Fibroblast of lung (primary cell): Measurements from ENCODE around the gene SMOC2. TPM values are rescaled to one million over a fixed set of nuclear protein-coding genes. Genes with fewer than 3 reads are reported as not detected.

Source experiments
- DNase-seq, 2 donors: peaks; one replicate each; pipeline versions ENCODE4 v3.0.0 to v3.0.0-alpha.2; 2010; ENCODE audit warnings: low read depth in 2 of 2
- H2AFZ ChIP-seq: 2 replicates; pipeline ENCODE4 v1.5.1; 2012; ENCODE audit warnings: low read length, control low read depth, inconsistent platforms
- H3K27ac ChIP-seq: 2 replicates; pipeline ENCODE4 v1.5.1; 2011; ENCODE audit warnings: low read length, control low read depth; ENCODE audit not compliant: insufficient read depth
- H3K27me3 ChIP-seq: 2 replicates; pipeline ENCODE4 v1.5.1; 2011; ENCODE audit warnings: mild to moderate bottlenecking, low read length; ENCODE audit not compliant: control insufficient read depth, insufficient read depth
- H3K36me3 ChIP-seq: 2 replicates; pipeline ENCODE4 v1.5.1; 2011; ENCODE audit warnings: low read length; ENCODE audit not compliant: control insufficient read depth, insufficient read depth
- H3K4me1 ChIP-seq: 2 replicates; pipeline ENCODE4 v1.5.1; 2011; ENCODE audit warnings: low read length; ENCODE audit not compliant: control insufficient read depth, insufficient read depth; ENCODE audit errors: extremely low read depth
- H3K4me2 ChIP-seq: 2 replicates; pipeline ENCODE4 v1.5.1; 2011; ENCODE audit warnings: low read length, control low read depth; ENCODE audit not compliant: insufficient read depth; ENCODE audit errors: extremely low read depth
- H3K4me3 ChIP-seq, 4 experiments: fragments of 200-600 bp in 1 of 4; sonication (generic) in 1 of 4; replicated peaks in 1 of 4; 2 replicates each; pipeline ENCODE4 v1.5.1; 2011 to 2016; ENCODE audit warnings: low read length in 4 of 4, low read depth in 3 of 4, mild to moderate bottlenecking in 3 of 4, control low read depth in 2 of 4, inconsistent platforms in 1 of 4, mixed read lengths in 1 of 4; ENCODE audit not compliant: insufficient read depth in 1 of 4; ENCODE audit errors: control extremely low read depth in 1 of 4
- H3K79me2 ChIP-seq: 2 replicates; pipeline ENCODE4 v1.5.1; 2012; ENCODE audit warnings: mild to moderate bottlenecking, low read length, inconsistent platforms; ENCODE audit not compliant: control insufficient read depth, insufficient read depth
- H3K9ac ChIP-seq: 2 replicates; pipeline ENCODE4 v1.5.1; 2011; ENCODE audit warnings: mild to moderate bottlenecking, low read length, control low read depth; ENCODE audit not compliant: insufficient read depth
- H3K9me3 ChIP-seq: 2 replicates; pipeline ENCODE4 v1.5.1; 2012; ENCODE audit warnings: low read depth, low read length; ENCODE audit not compliant: control insufficient read depth, insufficient read depth
- H4K20me1 ChIP-seq: 2 replicates; pipeline ENCODE4 v1.5.1; 2011; ENCODE audit warnings: low read length; ENCODE audit not compliant: control insufficient read depth, insufficient read depth; ENCODE audit errors: extremely low read depth
- EZH2 ChIP-seq: IDR thresholded peaks from 2 replicates; pipeline ENCODE4 v1.5.1; 2012; ENCODE audit warnings: low read length, control low read depth, mild to moderate bottlenecking; ENCODE audit errors: missing control alignments
- polyA plus RNA-seq, 2 donors: library from polyadenylated mRNA; depleted of rRNA in 1 of 2; stranded (reverse) in 1 of 2; unstranded in 1 of 2; fragments of >200 nt; gene quantifications; 2 replicates each; pipeline ENCODE4 v1.2.1, GENCODE V29; 2011 to 2012; ENCODE audit warnings: missing spikeins in 1 of 2
- total RNA-seq: library from RNA; depleted of rRNA; stranded (reverse); fragments of >200 nt; gene quantifications from 2 replicates; pipeline ENCODE4 v1.2.1, GENCODE V29; 2014
- TF ChIP-seq, protein P1 (sequence below), 2 donors: IDR thresholded peaks in 1 of 2; conservative IDR thresholded peaks in 1 of 2; 1 replicate in 1 of 2; 2 replicates in 1 of 2; pipeline ENCODE4 v1.5.1; 2011 to 2012; ENCODE audit warnings: low read length in 2 of 2, control low read depth in 1 of 2, inconsistent platforms in 1 of 2, low read depth in 1 of 2, mild to moderate bottlenecking in 1 of 2

Gene SMOC2
- total and polyA plus RNA-seq, 2 donors (not counting 1 experiment from before 2014, with no cell fraction given): not detected

DNA sequence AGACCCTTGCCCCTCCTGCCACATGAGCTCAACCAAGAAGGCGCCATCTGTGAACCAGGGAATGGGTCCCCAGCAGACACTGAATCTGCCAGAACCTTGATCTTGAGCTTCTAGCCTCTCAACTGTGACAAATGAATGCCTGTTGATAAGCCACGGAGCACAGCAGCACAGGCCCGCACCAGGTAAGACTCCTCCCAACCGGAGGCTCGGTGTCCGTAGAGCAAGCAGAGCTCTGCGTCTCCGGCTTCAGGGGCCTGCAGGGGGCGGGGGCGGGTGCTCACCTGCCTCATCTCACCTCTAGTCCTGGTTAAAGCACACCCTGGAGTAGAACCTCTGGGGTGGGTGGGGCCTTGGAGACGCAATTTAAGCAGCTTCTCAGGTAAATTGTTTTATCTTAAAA, 122.7 kb downstream of the SMOC2 start:
- Histone ChIP-seq H4K20me1 (no peaks in the 10 kb centered on the region), H3K4me2 (no peak overlapping the region), H3K79me2 (no peaks in the 10 kb centered on the region), H3K27ac (no peak overlapping the region), H3K9me3 (no peaks in the 10 kb centered on the region), H3K36me3 (no peaks in the 10 kb centered on the region), H2AFZ (no peak overlapping the region), H3K27me3 (no peaks in the 10 kb centered on the region), H3K4me3 (no peak overlapping the region), H3K4me1 (no peaks in the 10 kb centered on the region), H3K9ac (no peak overlapping the region)
- no peak for DNase-seq
- no peak for TF ChIP-seq EZH2
- TF ChIP-seq, protein P1, sequence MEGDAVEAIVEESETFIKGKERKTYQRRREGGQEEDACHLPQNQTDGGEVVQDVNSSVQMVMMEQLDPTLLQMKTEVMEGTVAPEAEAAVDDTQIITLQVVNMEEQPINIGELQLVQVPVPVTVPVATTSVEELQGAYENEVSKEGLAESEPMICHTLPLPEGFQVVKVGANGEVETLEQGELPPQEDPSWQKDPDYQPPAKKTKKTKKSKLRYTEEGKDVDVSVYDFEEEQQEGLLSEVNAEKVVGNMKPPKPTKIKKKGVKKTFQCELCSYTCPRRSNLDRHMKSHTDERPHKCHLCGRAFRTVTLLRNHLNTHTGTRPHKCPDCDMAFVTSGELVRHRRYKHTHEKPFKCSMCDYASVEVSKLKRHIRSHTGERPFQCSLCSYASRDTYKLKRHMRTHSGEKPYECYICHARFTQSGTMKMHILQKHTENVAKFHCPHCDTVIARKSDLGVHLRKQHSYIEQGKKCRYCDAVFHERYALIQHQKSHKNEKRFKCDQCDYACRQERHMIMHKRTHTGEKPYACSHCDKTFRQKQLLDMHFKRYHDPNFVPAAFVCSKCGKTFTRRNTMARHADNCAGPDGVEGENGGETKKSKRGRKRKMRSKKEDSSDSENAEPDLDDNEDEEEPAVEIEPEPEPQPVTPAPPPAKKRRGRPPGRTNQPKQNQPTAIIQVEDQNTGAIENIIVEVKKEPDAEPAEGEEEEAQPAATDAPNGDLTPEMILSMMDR (conservative IDR thresholded peaks at IDR 0.05 in 1 of 2, IDR thresholded peaks at IDR 0.05 in 1 of 2; ENCODE audit: low read depth in 1 of 2, low read length in 2 of 2): no peak

DNA sequence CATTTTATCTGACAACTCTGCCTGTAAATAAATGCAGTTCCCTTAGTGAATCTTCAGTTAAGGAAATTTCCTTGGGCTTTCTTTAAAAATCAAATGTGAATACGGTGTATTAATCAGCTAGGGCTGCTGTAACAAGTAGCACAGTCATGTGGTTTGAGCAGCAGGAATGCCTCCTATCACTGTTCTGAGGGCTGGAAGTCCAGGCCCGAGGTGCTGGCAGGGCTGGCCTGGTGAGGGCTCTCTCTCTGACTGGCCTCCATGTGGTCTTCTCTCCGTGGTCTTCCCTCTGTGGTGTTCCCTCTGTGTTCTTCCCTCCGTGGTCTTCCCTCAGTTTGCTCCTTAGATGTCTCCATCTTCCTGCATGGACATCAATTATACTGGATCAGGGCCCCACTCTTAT, 124.1 kb downstream of the SMOC2 start:
- Histone ChIP-seq H3K4me1 (no peaks in the 10 kb centered on the region), H3K79me2 (no peaks in the 10 kb centered on the region), H3K9me3 (no peaks in the 10 kb centered on the region), H3K27ac (no peak overlapping the region), H3K27me3 (no peaks in the 10 kb centered on the region), H3K9ac (no peak overlapping the region), H3K4me3 (no peak overlapping the region), H3K4me2 (no peak overlapping the region), H2AFZ (no peak overlapping the region), H4K20me1 (no peaks in the 10 kb centered on the region), H3K36me3 (no peaks in the 10 kb centered on the region)
- DNase-seq: no peak
- TF ChIP-seq, protein P1 (conservative IDR thresholded peaks at IDR 0.05 in 1 of 2, IDR thresholded peaks at IDR 0.05 in 1 of 2; ENCODE audit: low read depth in 1 of 2, low read length in 2 of 2): no peak
- TF ChIP-seq EZH2: no peak

DNA sequence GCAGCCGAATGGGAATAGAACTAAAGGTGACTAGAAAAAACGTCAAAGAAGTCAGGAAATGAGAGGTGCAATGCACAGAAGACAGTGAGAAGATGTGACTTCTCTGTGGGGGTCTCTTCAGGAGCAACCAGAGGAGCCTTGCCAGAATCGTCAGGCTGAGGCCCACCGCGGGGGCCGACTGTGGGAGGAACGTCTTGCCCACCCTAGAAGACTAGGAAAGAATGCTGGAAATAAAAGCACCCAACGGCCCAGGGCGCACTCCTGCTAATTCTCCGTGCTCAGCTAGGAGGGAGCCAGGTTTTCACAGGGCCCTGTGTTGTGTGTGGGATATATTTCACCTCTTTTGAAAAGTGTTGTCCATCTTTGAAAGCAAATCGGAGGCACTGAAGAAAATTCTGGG, 129.2 kb downstream of the SMOC2 start:
- Histone ChIP-seq H3K79me2 (no peaks in the 10 kb centered on the region), H3K4me2 (no peak overlapping the region), H3K9me3 (no peaks in the 10 kb centered on the region), H2AFZ (no peak overlapping the region), H3K9ac (no peak overlapping the region), H3K27me3 (no peaks in the 10 kb centered on the region), H3K36me3 (no peaks in the 10 kb centered on the region), H4K20me1 (no peaks in the 10 kb centered on the region), H3K4me3 (no peak overlapping the region), H3K27ac (no peak overlapping the region), H3K4me1 (no peaks in the 10 kb centered on the region)
- TF ChIP-seq, protein P1 (conservative IDR thresholded peaks at IDR 0.05 in 1 of 2, IDR thresholded peaks at IDR 0.05 in 1 of 2; ENCODE audit: low read depth in 1 of 2, low read length in 2 of 2): no peak
- TF ChIP-seq EZH2: no peak
- DNase-seq: no peak
